Measurements from ENCODE around the gene PRPF19. TPM values are rescaled to one million over a fixed set of nuclear protein-coding genes. Genes with fewer than 3 reads are reported as not detected.

PRPF19 gene
- total RNA-seq, 1 experiment from 2014 or later = 160 TPM

GRCh38 chr11:60929764-60930163, 23.4 kb upstream of the PRPF19 start:
- POLR2A ChIA-PET (ENCODE audit: unreplicated experiment) = interaction anchor here (0.5 kb wide), 1 partner anchor 76 kb away, joined by 3 read pairs; no protein-coding TSS in a partner anchor

DNA sequence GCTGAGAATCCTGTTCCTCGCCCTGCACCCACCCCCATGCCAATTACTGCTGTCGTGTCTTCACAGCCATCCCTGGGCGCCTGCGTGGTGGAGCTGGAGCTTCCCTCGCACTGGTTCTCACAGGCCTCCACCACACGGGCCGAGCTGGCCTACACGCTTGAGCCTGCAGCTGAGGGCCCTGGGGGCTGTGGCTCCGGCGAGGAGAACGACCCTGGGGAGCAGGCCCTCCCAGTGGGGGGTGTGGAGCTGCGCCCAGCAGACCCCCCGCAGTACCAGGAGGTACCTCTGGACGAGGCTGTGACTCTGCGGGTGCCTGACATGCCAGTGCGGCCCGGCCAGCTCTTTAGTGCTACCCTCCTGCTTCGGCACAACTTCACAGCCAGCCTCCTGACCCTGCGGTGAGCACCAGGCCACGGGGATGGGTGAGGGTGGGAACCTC, 22.2 kb upstream of the PRPF19 start:
- Histone ChIP-seq H3K27ac (no peak overlapping the region), H3K4me2 (no peak overlapping the region), H3K9me2 (ENCODE audit: insufficient read depth) (no peaks in the 10 kb centered on the region), H3F3A (ENCODE audit: insufficient read depth, low read depth) (peaks cover 8% of the 10 kb centered on the region; the same call in 1 of the 2 replicates), H3K79me2 (ENCODE audit: low read depth) (no peaks in the 10 kb centered on the region), H3K4me3 (no peak overlapping the region), H3K36me3 (ENCODE audit: low read depth) (no peaks in the 10 kb centered on the region), H2AFZ (no peak overlapping the region), H4K20me1 (ENCODE audit: insufficient read depth) (no peaks in the 10 kb centered on the region), H3K9me3 (ENCODE audit: insufficient read depth, low read depth) (no peaks in the 10 kb centered on the region), H3K4me1 (replicated peaks; ENCODE audit: insufficient read depth) (peaks cover 11% of the 10 kb centered on the region), H3K27me3 (ENCODE audit: insufficient read depth, low read depth) (no peaks in the 10 kb centered on the region)
- intact Hi-C loops (cut with micrococcal nuclease; ENCODE audit: unreplicated experiment) = loop anchor here (10.0 kb wide), 1 partner anchor 936 kb away; no protein-coding TSS in a partner anchor
- BruUV-seq (replicated peaks) = no TSS peak
- no peak for TF ChIP-seq EZH2 (IDR thresholded peaks at IDR 0.05; ENCODE audit: low read depth)
- TF ChIP-seq, protein P1, sequence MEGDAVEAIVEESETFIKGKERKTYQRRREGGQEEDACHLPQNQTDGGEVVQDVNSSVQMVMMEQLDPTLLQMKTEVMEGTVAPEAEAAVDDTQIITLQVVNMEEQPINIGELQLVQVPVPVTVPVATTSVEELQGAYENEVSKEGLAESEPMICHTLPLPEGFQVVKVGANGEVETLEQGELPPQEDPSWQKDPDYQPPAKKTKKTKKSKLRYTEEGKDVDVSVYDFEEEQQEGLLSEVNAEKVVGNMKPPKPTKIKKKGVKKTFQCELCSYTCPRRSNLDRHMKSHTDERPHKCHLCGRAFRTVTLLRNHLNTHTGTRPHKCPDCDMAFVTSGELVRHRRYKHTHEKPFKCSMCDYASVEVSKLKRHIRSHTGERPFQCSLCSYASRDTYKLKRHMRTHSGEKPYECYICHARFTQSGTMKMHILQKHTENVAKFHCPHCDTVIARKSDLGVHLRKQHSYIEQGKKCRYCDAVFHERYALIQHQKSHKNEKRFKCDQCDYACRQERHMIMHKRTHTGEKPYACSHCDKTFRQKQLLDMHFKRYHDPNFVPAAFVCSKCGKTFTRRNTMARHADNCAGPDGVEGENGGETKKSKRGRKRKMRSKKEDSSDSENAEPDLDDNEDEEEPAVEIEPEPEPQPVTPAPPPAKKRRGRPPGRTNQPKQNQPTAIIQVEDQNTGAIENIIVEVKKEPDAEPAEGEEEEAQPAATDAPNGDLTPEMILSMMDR (conservative IDR thresholded peaks at IDR 0.05) = no peak
- DNase-seq = no peak
- ChIA-PET POLR2A (ENCODE audit: unreplicated experiment) (no interaction called here), CTCF (no interaction called here)

More at GRCh38 chr11:60929764-60930163, 23.4 kb upstream of the PRPF19 start:
- no peaks in the 10 kb centered on the region for H3K9me3 ChIP-seq (ENCODE audit: insufficient read depth, low read depth)
- no peak overlapping the region for H2AFZ ChIP-seq
- H3K4me1 ChIP-seq (replicated peaks; ENCODE audit: insufficient read depth) = peaks cover 8% of the 10 kb centered on the region
- no peaks in the 10 kb centered on the region for H4K20me1 ChIP-seq (ENCODE audit: insufficient read depth)
- H3K27me3 ChIP-seq (ENCODE audit: insufficient read depth, low read depth) = no peaks in the 10 kb centered on the region
- no peak overlapping the region for H3K4me2 ChIP-seq
- H3K9me2 ChIP-seq (ENCODE audit: insufficient read depth) = no peaks in the 10 kb centered on the region
- no peak overlapping the region for H3K27ac ChIP-seq
- no peak for TF ChIP-seq EZH2 (IDR thresholded peaks at IDR 0.05; ENCODE audit: low read depth)
- CTCF ChIA-PET = no interaction called here
- intact Hi-C loops (cut with micrococcal nuclease; ENCODE audit: unreplicated experiment) = loop anchor here (10.0 kb wide), 1 partner anchor 935 kb away; no protein-coding TSS in a partner anchor
- H3K36me3 ChIP-seq (ENCODE audit: low read depth) = no peaks in the 10 kb centered on the region
- H3K79me2 ChIP-seq (ENCODE audit: low read depth) = no peaks in the 10 kb centered on the region
- BruUV-seq (replicated peaks) = no TSS peak
- DNase-seq = no peak
- H3K4me3 ChIP-seq = no peak overlapping the region
- peaks cover 4% of the 10 kb centered on the region; the same call in 1 of the 2 replicates for H3F3A ChIP-seq (ENCODE audit: insufficient read depth, low read depth)

DNA sequence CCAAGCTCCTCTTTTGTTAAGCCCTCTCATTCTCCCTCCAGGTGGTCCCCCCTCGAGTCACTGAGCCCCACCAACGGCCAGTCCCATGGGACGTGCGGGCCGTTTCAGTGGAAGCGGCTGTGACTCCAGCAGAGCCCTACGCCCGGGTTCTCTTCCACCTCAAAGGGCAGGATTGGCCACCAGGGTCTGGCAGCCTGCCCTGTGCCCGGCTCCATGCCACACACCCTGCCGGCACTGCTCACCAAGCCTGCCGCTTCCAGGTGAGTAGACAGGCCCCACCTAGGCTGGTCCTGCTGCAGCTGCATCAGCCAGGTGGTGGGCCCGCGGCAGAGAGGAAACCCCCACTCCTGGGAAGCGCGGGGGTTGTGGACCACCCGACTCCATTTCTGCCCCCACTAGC, 21.2 kb upstream of the PRPF19 start:
- CTCF ChIA-PET = no interaction called here
- TF ChIP-seq, protein P1 (conservative IDR thresholded peaks at IDR 0.05) = no peak
- no peak for TF ChIP-seq EZH2 (IDR thresholded peaks at IDR 0.05; ENCODE audit: low read depth)

More for the DNA sequence above, 21.2 kb upstream of the PRPF19 start:
- intact Hi-C loops (cut with micrococcal nuclease; ENCODE audit: unreplicated experiment) = loop anchor here (10.0 kb wide), 1 partner anchor 937 kb away; no protein-coding TSS in a partner anchor
- Histone ChIP-seq H4K20me1 (ENCODE audit: insufficient read depth) (no peaks in the 10 kb centered on the region), H3K4me1 (replicated peaks; ENCODE audit: insufficient read depth) (peaks cover 13% of the 10 kb centered on the region), H3K9me3 (ENCODE audit: insufficient read depth, low read depth) (no peaks in the 10 kb centered on the region), H2AFZ (no peak overlapping the region), H3K9me2 (ENCODE audit: insufficient read depth) (no peaks in the 10 kb centered on the region), H3K27me3 (ENCODE audit: insufficient read depth, low read depth) (no peaks in the 10 kb centered on the region), H3K4me2 (no peak overlapping the region), H3K27ac (no peak overlapping the region), H3K79me2 (ENCODE audit: low read depth) (no peaks in the 10 kb centered on the region), H3K36me3 (ENCODE audit: low read depth) (no peaks in the 10 kb centered on the region), H3F3A (ENCODE audit: insufficient read depth, low read depth) (peaks cover 12% of the 10 kb centered on the region; the same call in 1 of the 2 replicates), H3K4me3 (no peak overlapping the region)
- no peak for DNase-seq
- POLR2A ChIA-PET (ENCODE audit: unreplicated experiment) = no interaction called here
- no TSS peak for BruUV-seq (replicated peaks)

Measured in PC-9 (cell line).